Adrenal gland (tissue), 5 donors: ENCODE measurements around the gene FMN1.

Experiments
- CTCF ChIP-seq, 6 experiments: fragments of 450-650 bp in 4 of 6; fragments of 200-600 bp in 2 of 6; sonication (generic) in 1 of 6; IDR thresholded peaks; 1 replicate in 5 of 6; 2 replicates in 1 of 6; pipeline versions ENCODE4 v1.5.1 to v1.8.0; 2016 to 2021; ENCODE audit warnings: antibody characterized with exemption in 6 of 6, mild to moderate bottlenecking in 2 of 6, moderate library complexity in 1 of 6
- POLR2A ChIP-seq, 2 donors: fragments of 450-650 bp; IDR thresholded peaks; one replicate each; pipeline ENCODE4 v1.6.1; 2017; ENCODE audit warnings: antibody characterized with exemption in 2 of 2, mild to moderate bottlenecking in 2 of 2, moderate library complexity in 1 of 2
- donor health status: DM: no; HTN: no; CAD: no.

- TF ChIP-seq CTCF (IDR thresholded peaks at IDR 0.05): no peak
- TF ChIP-seq POLR2A (IDR thresholded peaks at IDR 0.05): no peak
Measured at GRCh38 chr15:32936976-32937375, 257.5 kb downstream of the FMN1 start.
